GM19438 (cell line): ENCODE results near the gene KDM1B.

ENCODE experiments used
- ATAC-seq: cut with Tn5 transposase; IDR thresholded peaks from one replicate; pipeline ENCODE4 v1.9.1; 2021; ENCODE audit warnings: low read depth; ENCODE audit not compliant: unreplicated experiment

KDM1B gene

GRCh38 chr6:18155150-18155863 lies at the start of gene KDM1B:
Gene KDM1B, plus strand, starts transcription at chr6:18155422. Its CDS starts 4,474 bp downstream, at chr6:18159896.
- ATAC-seq = peak; percentile 82

- ATAC-seq = no peak
Measured at GRCh38 chr6:18107061-18107460, 48.2 kb upstream of the KDM1B start.

GRCh38 chr6:18110162-18110561 lies 45.1 kb upstream of the KDM1B start:
- no peak for ATAC-seq

GRCh38 chr6:18115356-18115755 lies 39.9 kb upstream of the KDM1B start:
- ATAC-seq = no peak

- no peak for ATAC-seq
Measured at GRCh38 chr6:18117136-18117535, 38.1 kb upstream of the KDM1B start.

GRCh38 chr6:18118330-18118729 lies 36.9 kb upstream of the KDM1B start:
- ATAC-seq = no peak

GRCh38 chr6:18119236-18119635 lies 36.0 kb upstream of the KDM1B start:
- ATAC-seq = no peak

- no peak for ATAC-seq
Measured at GRCh38 chr6:18121580-18122127, 33.6 kb upstream of the KDM1B start.

- ATAC-seq = peak; percentile 100
Measured at GRCh38 chr6:18122128-18123093, 32.8 kb upstream of the KDM1B start, which contains the start of gene NHLRC1. Gene NHLRC1, minus strand, starts transcription at chr6:18122677. Its CDS starts 71 bp downstream, at chr6:18122606.

- ATAC-seq = no peak
Measured at GRCh38 chr6:18126121-18126520, 29.1 kb upstream of the KDM1B start.

GRCh38 chr6:18132346-18132745 lies 22.9 kb upstream of the KDM1B start:
- no peak for ATAC-seq

GRCh38 chr6:18135171-18135570 lies 20.1 kb upstream of the KDM1B start:
- no peak for ATAC-seq

- no peak for ATAC-seq
Measured at GRCh38 chr6:18136260-18136659, 19.0 kb upstream of the KDM1B start.

GRCh38 chr6:18138906-18139305 lies 16.3 kb upstream of the KDM1B start:
- no peak for ATAC-seq

- no peak for ATAC-seq
Measured at GRCh38 chr6:18139935-18140621, 15.1 kb upstream of the KDM1B start.

- no peak for ATAC-seq
Measured at GRCh38 chr6:18141805-18142590, 13.2 kb upstream of the KDM1B start.

- ATAC-seq = no peak
Measured at GRCh38 chr6:18142591-18142861, 12.7 kb upstream of the KDM1B start.

- ATAC-seq = no peak
Measured at GRCh38 chr6:18147160-18147559, 8.1 kb upstream of the KDM1B start.

- ATAC-seq = no peak
Measured at GRCh38 chr6:18147616-18148015, 7.6 kb upstream of the KDM1B start.
